NCI-H69 (cell line): ENCODE results near the gene MIDN.

Experiments used
- DNase-seq: peaks from one replicate; lab custom pipeline; 2025; lab: John Stamatoyannopoulos, UW

Gene MIDN

GRCh38 chr19:1270854-1271527 is 22.6 kb downstream of the MIDN start:
- DNase-seq, result no peak

- no peak for DNase-seq
These were observed 23.4 kb downstream of the MIDN start for GRCh38 chr19:1271528-1272422.

- no peak for DNase-seq
These were observed 24.3 kb downstream of the MIDN start for GRCh38 chr19:1272423-1273262.

- DNase-seq, result no peak
These were observed 25.1 kb downstream of the MIDN start for GRCh38 chr19:1273263-1274041.

- no peak for DNase-seq
These were observed 25.9 kb downstream of the MIDN start for GRCh38 chr19:1274081-1274851.

GRCh38 chr19:1274852-1275259 is 26.5 kb downstream of the MIDN start:
- no peak for DNase-seq

GRCh38 chr19:1275260-1275975 is 27.0 kb downstream of the MIDN start, which contains the start of gene FAM174C:
Gene FAM174C, plus strand, starts transcription at chr19:1275530. Its CDS starts 20 bp downstream, at chr19:1275550.
- DNase-seq, result peak; percentile 99

GRCh38 chr19:1275976-1276627 is 27.7 kb downstream of the MIDN start:
- DNase-seq, result no peak

- no peak for DNase-seq
These were observed 28.2 kb downstream of the MIDN start for GRCh38 chr19:1276628-1277022.

- DNase-seq, result no peak
These were observed 28.7 kb downstream of the MIDN start for GRCh38 chr19:1277061-1277460.

GRCh38 chr19:1278074-1278473 is 29.7 kb downstream of the MIDN start:
- no peak for DNase-seq

GRCh38 chr19:1278713-1279660 is 30.6 kb downstream of the MIDN start:
- DNase-seq, result no peak

GRCh38 chr19:1279782-1280341 is 31.5 kb downstream of the MIDN start:
- peak; percentile 80 for DNase-seq

GRCh38 chr19:1280636-1281568 is 32.5 kb downstream of the MIDN start:
- no peak for DNase-seq

- no peak for DNase-seq
These were observed 33.3 kb downstream of the MIDN start for GRCh38 chr19:1281569-1282287.

- no peak for DNase-seq
These were observed 34.3 kb downstream of the MIDN start for GRCh38 chr19:1282588-1283206.
